Measurements from ENCODE around the gene ZFY. TPM values are rescaled to one million over a fixed set of nuclear protein-coding genes. Genes with fewer than 3 reads are reported as not detected.
"Not testable (repeated sequence)": the region's sequence is repeated elsewhere in the genome, so short reads cannot be mapped to it uniquely, and the experiment has no call there.

The ZFY gene
- total RNA-seq, 2 experiments from 2014 or later, result 17.3 to 21.5 TPM

GRCh38 chrY:2969561-2969960, 34.4 kb downstream of the ZFY start:
- POLR2A ChIA-PET, result no interaction called here
- CTCF ChIA-PET, result no interaction called here

GRCh38 chrY:2972708-2973107, 37.5 kb downstream of the ZFY start:
- CTCF ChIA-PET, result no interaction called here
- POLR2A ChIA-PET, result no interaction called here

- ChIA-PET CTCF (no interaction called here), POLR2A (no interaction called here)
These were observed 38.0 kb downstream of the ZFY start for GRCh38 chrY:2973110-2973751.

GRCh38 chrY:2979283-2979682, 44.1 kb downstream of the ZFY start:
- POLR2A ChIA-PET, result no interaction called here

GRCh38 chrY:2984491-2984890, 49.3 kb downstream of the ZFY start:
- ChIA-PET CTCF (no interaction called here), POLR2A (no interaction called here)

More at GRCh38 chrY:2979283-2979682, 44.1 kb downstream of the ZFY start:
- CTCF ChIA-PET, result no interaction called here

- POLR2A ChIA-PET, CTCF ChIA-PET: not testable (repeated sequence)
These were observed 52.0 kb downstream of the ZFY start for GRCh38 chrY:2987178-2987577.

DNA sequence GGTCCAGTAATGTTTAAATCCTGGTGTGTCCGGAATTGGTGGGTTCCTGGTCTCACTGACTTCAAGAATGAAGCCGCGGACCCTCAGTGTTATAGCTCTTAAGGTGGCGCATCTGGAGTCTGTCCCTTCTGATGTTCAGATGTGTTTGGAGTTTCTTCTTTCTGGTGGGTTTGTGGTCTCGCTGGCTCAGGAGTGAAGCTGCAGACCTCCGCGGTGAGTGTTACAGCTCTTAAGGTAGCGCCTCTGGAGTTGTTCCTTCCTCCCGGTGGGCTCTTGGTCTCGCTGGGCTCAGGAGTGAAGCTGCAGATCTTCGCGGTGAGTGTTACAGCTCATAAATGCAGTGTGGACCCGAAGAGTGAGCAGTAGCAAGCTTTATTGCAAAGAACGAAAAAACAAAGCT, 62.2 kb downstream of the ZFY start:
- CTCF ChIA-PET, POLR2A ChIA-PET: not testable (repeated sequence)

- ChIA-PET CTCF (no interaction called here), POLR2A (interaction anchor here (0.7 kb wide), 1 partner anchor 10 kb away, joined by 4 read pairs; no protein-coding TSS in a partner anchor)
These were observed 67.0 kb downstream of the ZFY start for GRCh38 chrY:3002190-3002589.

GRCh38 chrY:3002680-3003515, 67.7 kb downstream of the ZFY start:
- ChIA-PET POLR2A (no interaction called here), CTCF (no interaction called here)

GRCh38 chrY:3003516-3003830, 68.3 kb downstream of the ZFY start:
- ChIA-PET CTCF (no interaction called here), POLR2A (no interaction called here)

DNA sequence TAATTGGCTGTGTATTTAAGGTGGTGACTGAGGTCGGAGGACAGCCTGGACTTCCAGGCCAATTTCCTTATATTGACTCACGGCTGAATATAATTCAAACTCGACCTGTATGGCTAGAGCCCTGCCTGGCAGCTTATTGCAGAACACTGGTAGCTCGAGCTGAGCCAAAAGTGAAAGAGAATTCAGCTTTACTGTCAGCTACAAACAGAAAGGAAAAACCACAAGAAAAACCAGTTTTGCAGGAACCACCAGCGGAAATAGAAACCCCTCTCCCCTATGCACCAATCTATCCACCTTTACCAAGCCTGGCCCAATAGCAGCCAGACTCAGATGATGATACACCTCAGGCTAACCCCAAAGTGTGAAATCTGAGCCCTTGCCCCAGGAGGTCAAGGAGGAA, 68.7 kb downstream of the ZFY start:
- CTCF ChIA-PET, result no interaction called here
- POLR2A ChIA-PET, result no interaction called here

DNA sequence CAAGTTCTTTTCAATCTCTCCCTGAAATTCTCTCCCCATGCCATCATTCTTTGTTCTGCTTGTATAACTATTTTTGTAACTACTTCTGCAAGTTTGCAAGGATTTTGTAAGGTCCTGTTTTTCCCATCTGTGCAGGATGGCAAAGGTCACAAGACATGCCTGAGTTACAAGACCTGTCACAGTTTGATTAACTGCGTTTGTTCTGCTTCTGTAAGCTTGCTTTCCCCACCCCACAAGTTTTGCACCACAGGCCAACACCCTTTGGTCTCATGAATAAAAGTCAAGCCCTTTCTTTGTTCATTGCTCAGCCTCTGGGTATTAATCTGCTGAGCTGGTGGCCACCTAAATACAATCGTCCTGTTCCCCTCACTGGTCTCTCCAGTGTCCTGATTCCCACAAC, 70.8 kb downstream of the ZFY start:
- CTCF ChIA-PET, POLR2A ChIA-PET: not testable (repeated sequence)

GRCh38 chrY:3007967-3008366, 72.8 kb downstream of the ZFY start:
- CTCF ChIA-PET, result no interaction called here
- POLR2A ChIA-PET, result no interaction called here

DNA sequence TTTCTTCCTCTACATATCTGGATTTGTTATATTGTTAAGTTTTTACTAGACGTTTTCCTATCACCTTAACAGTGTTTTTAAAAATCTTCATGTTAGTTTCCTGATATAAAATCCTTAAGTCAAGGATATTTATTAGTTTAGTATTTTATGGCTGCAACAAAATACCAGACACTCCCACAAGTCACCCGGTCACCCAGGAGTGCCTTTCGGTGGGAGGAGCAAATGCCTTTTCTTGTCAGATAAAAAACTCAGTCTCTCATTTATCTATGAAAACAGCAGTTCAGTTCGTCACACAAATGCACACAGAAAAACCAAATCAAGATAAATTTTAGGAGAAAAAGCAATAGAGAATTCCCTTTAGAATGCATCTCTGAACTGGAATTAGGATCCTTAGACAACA, 77.0 kb downstream of the ZFY start:
- ChIA-PET POLR2A (no interaction called here), CTCF (no interaction called here)

GRCh38 chrY:3016594-3016993, 81.4 kb downstream of the ZFY start:
- ChIA-PET POLR2A (no interaction called here), CTCF (no interaction called here)

DNA sequence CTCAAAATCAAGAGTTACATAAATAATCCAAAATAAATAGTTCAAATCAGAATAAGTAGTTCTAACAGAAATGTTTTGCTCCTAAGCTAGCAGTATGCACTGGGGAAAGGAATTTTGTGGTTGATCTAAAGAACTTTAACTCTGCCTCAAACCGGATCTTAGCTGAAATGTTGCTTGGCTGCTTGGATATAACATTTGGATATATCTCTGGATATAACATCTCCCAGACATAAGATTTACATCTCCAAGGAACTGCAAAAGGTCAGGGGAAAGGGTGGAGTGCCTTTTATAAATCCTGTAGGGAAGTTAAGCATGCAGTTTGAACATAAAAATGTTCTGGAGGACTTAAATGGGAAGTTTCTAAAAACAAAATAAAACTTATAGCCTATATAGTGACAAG, 83.4 kb downstream of the ZFY start:
- ChIA-PET POLR2A (no interaction called here), CTCF (no interaction called here)

DNA sequence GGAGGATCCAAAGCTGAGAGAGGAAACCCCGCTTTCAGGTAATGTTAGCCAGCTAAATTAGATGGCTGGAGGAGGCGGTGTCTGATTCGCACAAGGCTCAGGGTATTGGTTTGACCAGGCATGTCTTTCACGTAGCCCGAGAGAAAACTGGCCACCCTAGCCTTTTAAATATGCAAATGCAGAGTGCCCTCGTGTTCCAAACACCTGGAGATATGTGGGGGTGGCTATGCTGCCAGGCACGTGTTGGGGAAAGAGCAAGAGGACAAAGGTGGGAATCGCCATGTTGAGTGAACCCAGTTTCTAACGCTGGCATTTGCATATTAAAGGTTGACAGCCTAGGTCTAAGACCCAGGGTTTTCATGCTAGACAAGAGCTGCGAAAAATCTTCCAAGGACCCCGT, 84.4 kb downstream of the ZFY start:
- POLR2A ChIA-PET, result no interaction called here
- CTCF ChIA-PET, result no interaction called here

GRCh38 chrY:3021176-3021575, 86.0 kb downstream of the ZFY start:
- ChIA-PET CTCF (no interaction called here), POLR2A (no interaction called here)

DNA sequence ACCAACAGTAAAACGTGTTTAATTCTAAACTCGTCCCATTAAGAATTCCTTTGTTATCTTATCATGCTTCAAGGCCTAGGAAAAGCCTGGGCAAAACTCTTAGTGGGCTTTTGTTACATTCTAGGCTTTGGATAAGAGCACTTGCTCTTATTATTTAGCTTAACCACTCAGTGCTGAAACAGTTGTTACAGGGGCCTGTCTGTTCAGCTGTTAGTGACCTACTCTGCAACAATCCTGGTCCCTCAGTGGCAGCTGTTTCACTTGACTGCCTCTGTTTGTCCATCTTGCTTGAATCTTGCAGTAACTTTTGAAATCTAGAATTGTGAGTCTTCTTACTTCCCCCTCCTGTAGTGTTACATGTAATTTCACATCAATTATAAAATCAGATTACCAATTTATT, 88.4 kb downstream of the ZFY start:
- POLR2A ChIA-PET, result no interaction called here
- CTCF ChIA-PET, result no interaction called here

DNA sequence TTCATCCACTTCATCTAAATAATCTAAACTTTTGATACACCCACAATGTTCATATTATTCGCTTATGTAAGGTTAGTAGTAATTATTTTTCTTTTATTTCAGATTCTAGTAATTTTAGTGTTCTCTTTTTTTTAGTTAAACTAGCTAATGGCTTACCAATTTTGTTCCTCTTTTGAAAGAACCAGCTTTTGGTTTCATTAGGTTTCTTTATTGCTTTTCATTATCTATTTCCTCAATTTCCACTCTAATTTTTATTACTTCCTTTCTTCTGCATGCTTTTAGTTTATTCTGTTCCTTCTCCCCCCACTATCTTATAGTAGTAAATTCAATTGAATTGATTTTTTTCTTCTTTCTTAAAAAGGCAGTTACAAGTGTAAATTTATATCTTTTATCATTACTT, 90.2 kb downstream of the ZFY start:
- ChIA-PET CTCF (no interaction called here), POLR2A (no interaction called here)
